ENCODE data around the gene TPRG1L. TPM values are rescaled to one million over a fixed set of nuclear protein-coding genes. Genes with fewer than 3 reads are reported as not detected.

Gene TPRG1L
- total RNA-seq, 1 donor = 19.4 TPM

DNA sequence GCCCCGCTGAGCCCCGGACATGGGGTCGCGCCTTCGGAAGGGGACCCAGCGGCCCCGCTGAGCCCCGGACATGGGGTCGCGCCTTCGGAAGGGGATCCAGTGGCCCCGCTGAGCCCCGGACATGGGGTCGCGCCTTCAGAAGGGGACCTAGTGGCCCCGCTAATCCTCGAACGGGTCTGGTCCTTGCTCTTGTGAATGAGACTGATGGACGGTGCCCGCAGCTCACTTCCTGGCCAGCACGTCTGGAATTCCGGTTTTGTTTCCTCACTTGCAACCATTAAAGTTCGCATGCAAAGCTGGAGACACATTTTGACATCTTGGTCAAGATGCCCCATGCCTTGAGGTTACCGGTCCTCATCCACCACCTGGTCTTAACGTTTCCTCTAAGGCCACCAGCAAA is 19.5 kb downstream of the TPRG1L start:
- TF ChIP-seq, protein P1, sequence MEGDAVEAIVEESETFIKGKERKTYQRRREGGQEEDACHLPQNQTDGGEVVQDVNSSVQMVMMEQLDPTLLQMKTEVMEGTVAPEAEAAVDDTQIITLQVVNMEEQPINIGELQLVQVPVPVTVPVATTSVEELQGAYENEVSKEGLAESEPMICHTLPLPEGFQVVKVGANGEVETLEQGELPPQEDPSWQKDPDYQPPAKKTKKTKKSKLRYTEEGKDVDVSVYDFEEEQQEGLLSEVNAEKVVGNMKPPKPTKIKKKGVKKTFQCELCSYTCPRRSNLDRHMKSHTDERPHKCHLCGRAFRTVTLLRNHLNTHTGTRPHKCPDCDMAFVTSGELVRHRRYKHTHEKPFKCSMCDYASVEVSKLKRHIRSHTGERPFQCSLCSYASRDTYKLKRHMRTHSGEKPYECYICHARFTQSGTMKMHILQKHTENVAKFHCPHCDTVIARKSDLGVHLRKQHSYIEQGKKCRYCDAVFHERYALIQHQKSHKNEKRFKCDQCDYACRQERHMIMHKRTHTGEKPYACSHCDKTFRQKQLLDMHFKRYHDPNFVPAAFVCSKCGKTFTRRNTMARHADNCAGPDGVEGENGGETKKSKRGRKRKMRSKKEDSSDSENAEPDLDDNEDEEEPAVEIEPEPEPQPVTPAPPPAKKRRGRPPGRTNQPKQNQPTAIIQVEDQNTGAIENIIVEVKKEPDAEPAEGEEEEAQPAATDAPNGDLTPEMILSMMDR (IDR thresholded peaks at IDR 0.05; ENCODE audit: insufficient read depth, low read depth, low read length) = no peak
- DNase-seq (ENCODE audit: low read depth) = no peak
- no peak overlapping the region for H3K4me3 ChIP-seq (ENCODE audit: low read depth, low read length)

GRCh38 chr1:3645247-3645646 is 20.4 kb downstream of the TPRG1L start:
- no peak overlapping the region for H3K4me3 ChIP-seq (ENCODE audit: low read depth, low read length)
- DNase-seq (ENCODE audit: low read depth) = no peak
- TF ChIP-seq, protein P1 (IDR thresholded peaks at IDR 0.05; ENCODE audit: insufficient read depth, low read depth, low read length) = no peak

DNA sequence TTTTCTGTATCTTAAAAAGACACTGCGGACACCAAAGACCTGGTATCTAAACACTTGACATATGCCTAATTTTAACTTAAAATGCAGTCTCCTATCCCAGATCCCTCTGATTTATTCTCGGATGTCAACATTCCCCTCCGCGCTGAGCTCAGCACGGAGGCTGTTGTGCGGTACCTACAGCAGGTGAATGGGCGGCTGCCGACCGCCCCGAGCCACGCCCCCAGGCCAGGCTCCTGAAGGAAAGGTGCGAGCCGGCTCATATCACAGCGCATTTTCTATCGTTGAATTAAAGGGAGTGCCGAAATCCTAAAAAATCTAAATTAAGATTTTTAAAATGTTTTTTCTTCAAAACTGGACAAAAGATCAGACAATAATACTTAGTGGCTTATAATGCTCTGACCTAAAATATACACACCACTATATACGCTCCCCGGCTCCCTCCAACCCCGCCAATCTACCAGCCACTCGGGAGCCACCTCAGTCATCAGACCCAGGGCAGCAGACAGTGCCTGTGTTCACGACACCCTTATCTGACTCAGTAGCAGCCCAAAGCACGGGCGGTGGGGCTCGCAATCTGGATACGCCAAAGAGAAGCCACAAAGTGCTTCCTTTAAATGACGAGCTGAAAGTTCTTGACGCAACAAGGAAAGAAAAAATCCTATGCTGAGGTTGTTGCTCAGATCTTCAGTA is 21.0 kb downstream of the TPRG1L start:
- DNase-seq (ENCODE audit: low read depth) = no peak
- TF ChIP-seq, protein P1 (IDR thresholded peaks at IDR 0.05; ENCODE audit: insufficient read depth, low read depth, low read length) = no peak

DNA sequence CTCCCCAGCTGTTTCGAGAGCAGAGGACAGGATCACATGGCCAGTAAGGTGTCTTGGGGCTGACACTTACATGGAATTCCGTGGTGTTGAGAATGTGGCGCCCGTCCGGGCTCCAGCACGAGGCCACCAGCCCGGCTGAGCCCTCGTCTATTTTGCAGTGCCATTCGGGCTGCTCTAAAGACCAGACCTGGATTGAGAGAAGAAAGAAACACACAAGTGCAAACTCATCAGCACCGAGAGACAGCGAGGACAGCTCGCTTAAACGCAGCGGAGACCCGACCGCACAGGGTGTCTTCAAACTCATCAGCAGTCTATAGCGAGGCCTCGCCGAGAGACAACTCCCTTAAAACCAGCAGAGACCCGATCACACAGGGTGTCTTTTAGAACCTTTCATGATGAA is 21.8 kb downstream of the TPRG1L start:
- TF ChIP-seq, protein P1 (IDR thresholded peaks at IDR 0.05; ENCODE audit: insufficient read depth, low read depth, low read length) = no peak
- no peak for DNase-seq (ENCODE audit: low read depth)

More for the DNA sequence above, 21.0 kb downstream of the TPRG1L start:
- no peak overlapping the region for H3K4me3 ChIP-seq (ENCODE audit: low read depth, low read length)

GRCh38 chr1:3649342-3650247 is 24.8 kb downstream of the TPRG1L start, which contains the start of gene WRAP73:
TSS of gene WRAP73 (minus strand) at chr1:3650103. CDS start at chr1:3649999, 104 bp downstream.
- peak; percentile 91 for DNase-seq (ENCODE audit: low read depth)
- peak within 1 kb of the TSS; percentile 89 for H3K4me3 ChIP-seq (ENCODE audit: low read depth, low read length)
- TF ChIP-seq, protein P1 (IDR thresholded peaks at IDR 0.05; ENCODE audit: insufficient read depth, low read depth, low read length) = peak; percentile 19

More for the DNA sequence above, 21.8 kb downstream of the TPRG1L start:
- no peak overlapping the region for H3K4me3 ChIP-seq (ENCODE audit: low read depth, low read length)

DNA sequence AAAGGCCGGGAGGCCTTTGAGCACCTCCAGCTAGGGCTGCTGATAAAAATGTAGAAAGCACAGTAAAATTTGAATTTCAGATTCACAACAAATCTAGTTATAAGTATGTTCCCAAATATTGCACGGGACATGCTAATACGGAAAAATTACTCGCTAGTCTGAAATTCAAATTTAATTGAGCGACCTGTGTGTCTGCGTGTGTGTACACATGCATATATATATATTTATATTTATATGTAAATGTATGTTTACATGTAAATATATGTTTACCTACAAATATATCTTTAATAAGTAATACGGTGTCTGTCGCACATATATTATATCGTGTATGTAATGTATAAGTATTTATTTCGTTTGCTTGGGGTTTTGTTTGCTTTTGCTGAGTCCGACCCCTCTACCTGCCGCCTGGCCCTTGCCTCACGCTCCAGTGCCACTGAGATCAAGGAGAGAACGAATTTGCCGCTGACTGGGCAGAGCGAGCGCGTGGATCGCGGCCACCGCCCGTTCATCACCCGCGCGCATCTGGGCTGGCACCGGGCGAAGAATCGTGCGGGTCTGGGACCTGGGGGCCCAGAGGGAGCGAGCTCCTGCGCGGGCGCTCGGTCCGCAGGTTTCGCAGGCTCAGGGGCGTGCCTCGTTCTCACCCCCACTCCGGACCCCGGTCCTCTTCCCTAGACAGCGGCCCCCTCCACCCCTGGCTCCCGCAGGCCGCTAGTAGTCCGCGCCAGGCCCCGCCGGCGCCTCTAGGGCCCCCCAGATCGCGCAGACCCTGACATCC is 25.6 kb downstream of the TPRG1L start:
- peak overlapping the region; percentile 5 for H3K4me3 ChIP-seq (ENCODE audit: low read depth, low read length)
- TF ChIP-seq, protein P1 (IDR thresholded peaks at IDR 0.05; ENCODE audit: insufficient read depth, low read depth, low read length) = no peak
- DNase-seq (ENCODE audit: low read depth) = no peak
